ENCODE results near the gene ANKRD52.

- TF ChIP-seq CTCF (IDR thresholded peaks at IDR 0.05; ENCODE audit: low read depth, low read length, missing input control) (no peak), ATF3 (IDR thresholded peaks at IDR 0.05) (no peak), ZBTB33 (IDR thresholded peaks at IDR 0.05) (no peak), TAF1 (conservative IDR thresholded peaks at IDR 0.05) (no peak), JUND (IDR thresholded peaks at IDR 0.05) (no peak), NR2F2 (IDR thresholded peaks at IDR 0.05) (no peak), RAD21 (IDR thresholded peaks at IDR 0.05) (no peak), MAX (IDR thresholded peaks at IDR 0.05) (no peak)
These were observed 16.5 kb downstream of the ANKRD52 start for GRCh38 chr12:56241424-56242303.

Measured in liver (tissue), 3 donors.